HEK293 (cell line): ENCODE measurements around the gene DZIP3.

Source experiments
- CTCF ChIA-PET: fragments of 350-600 bp; formaldehyde crosslinking; extraction: SDS; loops from one replicate; lab custom pipeline; 2021; ENCODE audit warnings: antibody characterized with exemption; lab: Yijun Ruan, JAX
- POLR2A ChIA-PET: fragments of 300-600 bp; formaldehyde crosslinking; extraction: SDS; loops from one replicate; lab custom pipeline; 2020; ENCODE audit warnings: antibody characterized with exemption, inconsistent platforms; lab: Yijun Ruan, JAX
- H3K27ac ChIP-seq: fragments of 200-500 bp; sonication (Bioruptor generic); 2 replicates; pipeline ENCODE4 v1.5.1; 2014; ENCODE audit warnings: low read depth, low read length, control low read depth, inconsistent platforms; ENCODE audit errors: extremely low read depth
- H3K36me3 ChIP-seq, 2 experiments: fragments of 200-500 bp in 1 of 2; sonication (Bioruptor generic) in 1 of 2; 1 replicate in 1 of 2; 2 replicates in 1 of 2; pipeline ENCODE4 v1.5.1; 2014 to 2017; ENCODE audit warnings: inconsistent platforms in 2 of 2, low read length in 2 of 2; ENCODE audit not compliant: control insufficient read depth in 2 of 2, insufficient read depth in 1 of 2
- H3K4me1 ChIP-seq: fragments of 200-500 bp; sonication (Bioruptor generic); 2 replicates; pipeline ENCODE4 v1.5.1; 2014; ENCODE audit warnings: mild to moderate bottlenecking, low read length, inconsistent platforms; ENCODE audit not compliant: control insufficient read depth, insufficient read depth
- H3K4me3 ChIP-seq: 2 replicates; pipeline ENCODE4 v1.5.1; 2011; ENCODE audit warnings: low read depth, mild to moderate bottlenecking, control low read depth, low read length, moderate library complexity
- H3K9me3 ChIP-seq: fragments of 200-500 bp; sonication (Bioruptor generic); 2 replicates; pipeline ENCODE4 v1.5.1; 2014; ENCODE audit warnings: low read depth, low read length, inconsistent platforms; ENCODE audit not compliant: control insufficient read depth, insufficient read depth
- HIC1 ChIP-seq: fragments of 450-650 bp; formaldehyde crosslinking; IDR thresholded peaks from 2 replicates; pipeline ENCODE4 v1.5.1; 2016; ENCODE audit warnings: missing biosample characterization, missing genetic modification characterization
- KLF1 ChIP-seq: fragments of 450-650 bp; formaldehyde crosslinking; IDR thresholded peaks from 2 replicates; pipeline ENCODE4 v1.5.1; 2016; ENCODE audit warnings: missing biosample characterization, missing genetic modification characterization
- PRDM2 ChIP-seq: fragments of 450-650 bp; formaldehyde crosslinking; IDR thresholded peaks from 2 replicates; pipeline ENCODE4 v1.5.1; 2016; ENCODE audit warnings: missing biosample characterization, missing genetic modification characterization, borderline replicate concordance
- PRDM4 ChIP-seq: fragments of 450-650 bp; formaldehyde crosslinking; IDR thresholded peaks from 2 replicates; pipeline ENCODE4 v1.5.1; 2017; ENCODE audit warnings: missing biosample characterization, missing genetic modification characterization
- SCRT2 ChIP-seq: fragments of 450-650 bp; formaldehyde crosslinking; IDR thresholded peaks from 2 replicates; pipeline ENCODE4 v1.5.1; 2016; ENCODE audit warnings: missing biosample characterization, missing genetic modification characterization
- WT1 ChIP-seq: fragments of 450-650 bp; formaldehyde crosslinking; IDR thresholded peaks from 2 replicates; pipeline ENCODE4 v1.5.1; 2016; ENCODE audit warnings: missing biosample characterization, missing genetic modification characterization
- ZNF112 ChIP-seq: fragments of 450-650 bp; formaldehyde crosslinking; IDR thresholded peaks from 2 replicates; pipeline ENCODE4 v1.5.0; 2017; ENCODE audit warnings: missing biosample characterization, missing genetic modification characterization
- ZNF146 ChIP-seq: fragments of 450-650 bp; formaldehyde crosslinking; IDR thresholded peaks from 2 replicates; pipeline ENCODE4 v1.5.1; 2016; ENCODE audit warnings: missing biosample characterization, missing genetic modification characterization
- ZNF223 ChIP-seq: fragments of 450-650 bp; formaldehyde crosslinking; IDR thresholded peaks from 2 replicates; pipeline ENCODE4 v1.5.1; 2016; ENCODE audit warnings: missing biosample characterization, missing genetic modification characterization
- ZNF311 ChIP-seq: fragments of 450-650 bp; formaldehyde crosslinking; IDR thresholded peaks from 2 replicates; pipeline ENCODE4 v1.5.1; 2017; ENCODE audit warnings: missing biosample characterization, missing genetic modification characterization, borderline replicate concordance
- ZNF335 ChIP-seq: fragments of 450-650 bp; formaldehyde crosslinking; conservative IDR thresholded peaks from 2 replicates; pipeline ENCODE4 v1.5.1; 2016; ENCODE audit warnings: missing biosample characterization, missing genetic modification characterization
- ZNF426 ChIP-seq: fragments of 450-650 bp; formaldehyde crosslinking; IDR thresholded peaks from 2 replicates; pipeline ENCODE4 v1.5.1; 2017; ENCODE audit warnings: missing biosample characterization, missing genetic modification characterization, mild to moderate bottlenecking, inconsistent platforms, moderate library complexity
- ZNF596 ChIP-seq: fragments of 450-650 bp; IDR thresholded peaks from 2 replicates; pipeline ENCODE4 v1.5.0; 2018; ENCODE audit warnings: missing biosample characterization, mild to moderate bottlenecking, missing genetic modification characterization, moderate library complexity
- ZSCAN30 ChIP-seq: fragments of 450-650 bp; IDR thresholded peaks from 2 replicates; pipeline ENCODE4 v1.5.1; 2018; ENCODE audit warnings: missing biosample characterization, mild to moderate bottlenecking, missing genetic modification characterization, moderate library complexity

Gene DZIP3

GRCh38 chr3:108589998-108590323, 439 bp downstream of the DZIP3 start (continued):
- TF ChIP-seq HIC1 (tag by site-specific recombination) (no peak), ZNF146 (tag by site-specific recombination) (no peak), ZNF426 (tag by site-specific recombination) (no peak), ZNF335 (tag by site-specific recombination) (peak; percentile 6; the same call in 1 of the 2 replicates), SCRT2 (tag by site-specific recombination) (no peak), ZNF311 (tag by site-specific recombination) (no peak), ZSCAN30 (tag by site-specific recombination) (0 out of 2 replicates have a peak, but pooled peaks have one; percentile 2), WT1 (no peak), ZNF223 (tag by site-specific recombination) (no peak), ZNF112 (tag by site-specific recombination) (no peak)

GRCh38 chr3:108590460-108590859, 938 bp downstream of the DZIP3 start:
- ChIA-PET CTCF (interaction anchor here (0.7 kb wide), 1 partner anchor 771 kb away, joined by 3 read pairs; no protein-coding TSS in a partner anchor), POLR2A (interaction anchor here (0.7 to 1.4 kb wide), 2 partner anchors 12 to 77 kb away, joined by 4 to 9 read pairs; no protein-coding TSS in a partner anchor)
- H3K4me1 ChIP-seq, result peaks cover 3% of the 10 kb centered on the region; the same call in 1 of the 2 replicates
- H3K36me3 ChIP-seq, result peaks cover 0 to 5% of the 10 kb centered on the region in 2 experiments; a peak in 1 of 3 replicates
- H3K27ac ChIP-seq, result no peak overlapping the region
- TF ChIP-seq PRDM4, result peak; percentile 79
- no peak for TF ChIP-seq ZNF596 (tag by site-specific recombination)
- no peaks in the 10 kb centered on the region for H3K9me3 ChIP-seq
- peak overlapping the region; percentile 86 for H3K4me3 ChIP-seq

GRCh38 chr3:108595321-108595720, 5.8 kb downstream of the DZIP3 start:
- Histone ChIP-seq H3K4me1 (peaks cover 3% of the 10 kb centered on the region; the same call in 1 of the 2 replicates), H3K36me3 (no peaks in the 10 kb centered on the region), H3K4me3 (no peak overlapping the region), H3K27ac (no peak overlapping the region), H3K9me3 (no peaks in the 10 kb centered on the region)
- CTCF ChIA-PET, result no interaction called here
- TF ChIP-seq KLF1 (tag by site-specific recombination), result peak; percentile 26; the same call in 1 of the 2 replicates
- no peak for TF ChIP-seq PRDM2 (tag by site-specific recombination)
- TF ChIP-seq, all 188 proteins: peak for 1
- POLR2A ChIA-PET, result no interaction called here
